Measurements from ENCODE around the gene PRPF19. TPM values are rescaled to one million over a fixed set of nuclear protein-coding genes. Genes with fewer than 3 reads are reported as not detected.

The PRPF19 gene
- total RNA-seq, 1 donor from 2014 or later = 34.5 TPM

DNA sequence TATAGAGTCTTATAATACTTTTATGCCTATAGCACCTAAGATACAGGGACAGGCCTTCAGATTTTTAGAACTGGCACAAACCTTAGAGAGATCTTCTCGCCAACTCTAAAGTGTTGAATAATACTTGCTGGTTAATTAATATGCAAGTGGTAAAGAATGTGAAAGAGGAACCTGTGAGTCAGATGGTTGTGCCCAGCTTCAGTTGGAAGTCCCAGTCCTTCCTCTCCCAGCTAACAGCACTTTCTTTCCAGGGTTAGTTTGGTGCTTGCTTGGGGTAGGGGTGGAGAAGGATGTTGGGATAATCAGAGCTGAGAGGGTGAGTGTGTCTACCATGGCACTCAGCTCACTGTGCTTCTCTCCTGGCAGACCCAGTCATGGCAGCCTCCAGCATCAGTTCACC lies 12.9 kb upstream of the PRPF19 start:
- TF ChIP-seq EZH2 (IDR thresholded peaks at IDR 0.05) (no peak), EZH2phosphoT487 (IDR thresholded peaks at IDR 0.05) (no peak)
- TF ChIP-seq, protein P1, sequence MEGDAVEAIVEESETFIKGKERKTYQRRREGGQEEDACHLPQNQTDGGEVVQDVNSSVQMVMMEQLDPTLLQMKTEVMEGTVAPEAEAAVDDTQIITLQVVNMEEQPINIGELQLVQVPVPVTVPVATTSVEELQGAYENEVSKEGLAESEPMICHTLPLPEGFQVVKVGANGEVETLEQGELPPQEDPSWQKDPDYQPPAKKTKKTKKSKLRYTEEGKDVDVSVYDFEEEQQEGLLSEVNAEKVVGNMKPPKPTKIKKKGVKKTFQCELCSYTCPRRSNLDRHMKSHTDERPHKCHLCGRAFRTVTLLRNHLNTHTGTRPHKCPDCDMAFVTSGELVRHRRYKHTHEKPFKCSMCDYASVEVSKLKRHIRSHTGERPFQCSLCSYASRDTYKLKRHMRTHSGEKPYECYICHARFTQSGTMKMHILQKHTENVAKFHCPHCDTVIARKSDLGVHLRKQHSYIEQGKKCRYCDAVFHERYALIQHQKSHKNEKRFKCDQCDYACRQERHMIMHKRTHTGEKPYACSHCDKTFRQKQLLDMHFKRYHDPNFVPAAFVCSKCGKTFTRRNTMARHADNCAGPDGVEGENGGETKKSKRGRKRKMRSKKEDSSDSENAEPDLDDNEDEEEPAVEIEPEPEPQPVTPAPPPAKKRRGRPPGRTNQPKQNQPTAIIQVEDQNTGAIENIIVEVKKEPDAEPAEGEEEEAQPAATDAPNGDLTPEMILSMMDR (IDR thresholded peaks at IDR 0.05) = no peak
- Histone ChIP-seq H3K9ac (no peak overlapping the region), H3K4me3 (no peak overlapping the region), H3F3A (ENCODE audit: low read depth) (peaks cover 21% of the 10 kb centered on the region), H3K36me3 (no peaks in the 10 kb centered on the region), H3K4me1 (peaks cover 6% of the 10 kb centered on the region), H3K27ac (no peak overlapping the region), H2AFZ (replicated peaks) (no peak overlapping the region), H3K4me2 (no peak overlapping the region), H3K9me3 (ENCODE audit: low read depth) (no peaks in the 10 kb centered on the region), H4K20me1 (ENCODE audit: low read depth) (peaks cover 26% of the 10 kb centered on the region), H3K79me2 (ENCODE audit: low read depth) (peaks cover 38% of the 10 kb centered on the region), H3K27me3 (no peaks in the 10 kb centered on the region)
- Mint-ChIP-seq H3K4me1 (peaks cover 37% of the 10 kb centered on the region), H3K4me3 (no peak overlapping the region), H3K9me3 (no peaks in the 10 kb centered on the region), H3K27me3 (ENCODE audit: insufficient read depth, low read depth) (peaks cover 7% of the 10 kb centered on the region), H3K27ac (no peak overlapping the region), H3K36me3 (peaks cover 22% of the 10 kb centered on the region)
- no peak for DNase-seq (ENCODE audit: low spot score)

DNA sequence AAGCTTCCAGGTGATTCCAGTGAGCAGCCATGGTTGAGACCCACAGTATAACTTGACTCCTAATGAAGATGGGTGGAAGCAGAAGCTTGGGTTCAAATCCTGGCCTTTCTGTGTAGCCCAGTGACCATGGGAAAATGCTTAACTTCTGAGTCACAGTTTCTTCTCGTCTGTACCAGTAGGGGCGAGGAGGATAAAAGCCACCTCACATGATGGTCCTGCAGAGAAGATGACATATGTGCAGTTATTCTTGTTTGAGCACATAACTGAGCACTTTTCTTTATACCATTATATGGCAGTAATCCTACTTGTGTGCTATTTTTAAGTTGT lies 12.5 kb upstream of the PRPF19 start:
- no peak overlapping the region for H3K4me3 ChIP-seq
- H3K27ac Mint-ChIP-seq = no peak overlapping the region
- peaks cover 26% of the 10 kb centered on the region for H4K20me1 ChIP-seq (ENCODE audit: low read depth)
- no peak for DNase-seq (ENCODE audit: low spot score)
- no peak overlapping the region for H3K4me2 ChIP-seq
- H3K9ac ChIP-seq = no peak overlapping the region
- H3K4me1 ChIP-seq = peaks cover 6% of the 10 kb centered on the region
- H3K9me3 ChIP-seq (ENCODE audit: low read depth) = no peaks in the 10 kb centered on the region
- peaks cover 22% of the 10 kb centered on the region for H3K36me3 Mint-ChIP-seq
- H3K27ac ChIP-seq = no peak overlapping the region
- peaks cover 35% of the 10 kb centered on the region for H3K4me1 Mint-ChIP-seq
- H3F3A ChIP-seq (ENCODE audit: low read depth) = peaks cover 25% of the 10 kb centered on the region
- peaks cover 38% of the 10 kb centered on the region for H3K79me2 ChIP-seq (ENCODE audit: low read depth)
- H2AFZ ChIP-seq (replicated peaks) = no peak overlapping the region
- no peaks in the 10 kb centered on the region for H3K27me3 ChIP-seq
- no peaks in the 10 kb centered on the region for H3K36me3 ChIP-seq
- no peak overlapping the region for H3K4me3 Mint-ChIP-seq
- H3K9me3 Mint-ChIP-seq = no peaks in the 10 kb centered on the region
- TF ChIP-seq EZH2phosphoT487 (IDR thresholded peaks at IDR 0.05) = no peak
- no peak for TF ChIP-seq EZH2 (IDR thresholded peaks at IDR 0.05)
- TF ChIP-seq, protein P1 (IDR thresholded peaks at IDR 0.05) = no peak
- peaks cover 8% of the 10 kb centered on the region for H3K27me3 Mint-ChIP-seq (ENCODE audit: insufficient read depth, low read depth)

- peaks cover 10% of the 10 kb centered on the region for H3K27me3 Mint-ChIP-seq (ENCODE audit: insufficient read depth, low read depth)
- TF ChIP-seq, protein P1 (IDR thresholded peaks at IDR 0.05) = no peak
- TF ChIP-seq EZH2 (IDR thresholded peaks at IDR 0.05) (no peak), EZH2phosphoT487 (IDR thresholded peaks at IDR 0.05) (no peak)
- no peak for DNase-seq (ENCODE audit: low spot score)
- H3K4me3 Mint-ChIP-seq = no peak overlapping the region
- Histone ChIP-seq H3K4me3 (no peak overlapping the region), H3K4me2 (no peak overlapping the region), H3K27me3 (no peaks in the 10 kb centered on the region), H3K36me3 (no peaks in the 10 kb centered on the region), H2AFZ (replicated peaks) (no peak overlapping the region), H3F3A (ENCODE audit: low read depth) (peaks cover 30% of the 10 kb centered on the region), H3K9ac (no peak overlapping the region), H3K9me3 (ENCODE audit: low read depth) (no peaks in the 10 kb centered on the region), H4K20me1 (ENCODE audit: low read depth) (peaks cover 26% of the 10 kb centered on the region), H3K27ac (no peak overlapping the region), H3K4me1 (peaks cover 7% of the 10 kb centered on the region), H3K79me2 (ENCODE audit: low read depth) (peaks cover 38% of the 10 kb centered on the region)
- H3K36me3 Mint-ChIP-seq = peaks cover 22% of the 10 kb centered on the region
- H3K9me3 Mint-ChIP-seq = no peaks in the 10 kb centered on the region
- H3K27ac Mint-ChIP-seq = no peak overlapping the region
- H3K4me1 Mint-ChIP-seq = peaks cover 37% of the 10 kb centered on the region
Measured at GRCh38 chr11:60918251-60918938, 12.0 kb upstream of the PRPF19 start.

Data from neural progenitor cell (in vitro differentiated cells).